GM19099 (cell line): ENCODE data around the gene DMRTC2.

ENCODE experiments used
- POLR2A ChIP-seq: IDR thresholded peaks from 3 replicates; pipeline ENCODE4 v1.6.1; 2011; ENCODE audit warnings: low read depth; ENCODE audit not compliant: insufficient read length; ENCODE audit errors: extremely low read depth

Gene DMRTC2

DNA sequence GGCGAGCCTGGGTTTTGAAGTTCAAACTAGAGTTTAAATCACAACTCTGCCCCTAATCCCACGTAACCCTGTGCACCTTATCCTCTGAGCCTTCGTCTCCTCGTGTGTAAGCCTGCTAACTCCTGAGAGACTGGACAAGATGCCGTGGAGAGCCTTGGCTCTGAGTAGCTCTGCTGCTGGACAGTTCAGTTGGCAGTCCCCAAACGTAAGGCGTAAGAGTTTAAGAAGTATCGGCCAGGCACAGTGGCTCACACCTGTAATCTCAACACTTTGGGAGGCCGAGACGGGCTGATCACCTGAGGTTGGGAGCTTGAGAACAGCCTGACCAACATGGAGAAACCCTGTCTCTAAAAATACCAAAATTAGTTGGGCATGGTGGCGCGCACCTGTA, 27.5 kb downstream of the DMRTC2 start:
- TF ChIP-seq POLR2A: no peak

GRCh38 chr19:41872775-41873647, 28.2 kb downstream of the DMRTC2 start:
- TF ChIP-seq POLR2A: peak; percentile 45

- TF ChIP-seq POLR2A: peak; percentile 83
Measured at GRCh38 chr19:41876847-41877832, 32.3 kb downstream of the DMRTC2 start, which contains the start of gene CD79A. Gene CD79A, plus strand, starts transcription at chr19:41877279. Its CDS starts 26 bp downstream, at chr19:41877305.

- peak; percentile 74 for TF ChIP-seq POLR2A
Measured at GRCh38 chr19:41877916-41878905, 33.4 kb downstream of the DMRTC2 start.

- no peak for TF ChIP-seq POLR2A
Measured at GRCh38 chr19:41879080-41879479, 34.2 kb downstream of the DMRTC2 start.

GRCh38 chr19:41879670-41880328, 35.0 kb downstream of the DMRTC2 start:
- TF ChIP-seq POLR2A: no peak

DNA sequence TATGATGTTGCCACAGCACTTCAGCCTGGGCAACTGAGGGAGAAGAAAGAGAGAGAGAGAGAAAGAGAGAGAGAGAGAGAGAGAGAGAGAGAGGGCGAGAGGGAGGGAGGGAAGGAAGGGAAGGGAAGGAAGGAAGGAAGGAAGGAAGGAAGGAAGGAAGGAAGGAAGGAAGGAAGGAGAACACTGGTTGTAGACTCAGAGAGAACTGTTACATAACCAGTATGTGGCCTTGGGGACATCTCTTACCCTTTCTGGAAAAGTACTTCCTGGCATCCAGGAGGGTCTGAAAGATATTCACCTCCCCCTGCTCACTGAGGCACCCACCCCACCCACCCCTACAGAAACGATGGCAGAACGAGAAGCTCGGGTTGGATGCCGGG, 35.5 kb downstream of the DMRTC2 start:
- no peak for TF ChIP-seq POLR2A

- peak; percentile 73 for TF ChIP-seq POLR2A
Measured at GRCh38 chr19:41882568-41883462, 38.0 kb downstream of the DMRTC2 start, which contains the start of gene ARHGEF1. Gene ARHGEF1, plus strand, starts transcription at chr19:41883184. Its CDS starts 4,899 bp downstream, at chr19:41888083.

DNA sequence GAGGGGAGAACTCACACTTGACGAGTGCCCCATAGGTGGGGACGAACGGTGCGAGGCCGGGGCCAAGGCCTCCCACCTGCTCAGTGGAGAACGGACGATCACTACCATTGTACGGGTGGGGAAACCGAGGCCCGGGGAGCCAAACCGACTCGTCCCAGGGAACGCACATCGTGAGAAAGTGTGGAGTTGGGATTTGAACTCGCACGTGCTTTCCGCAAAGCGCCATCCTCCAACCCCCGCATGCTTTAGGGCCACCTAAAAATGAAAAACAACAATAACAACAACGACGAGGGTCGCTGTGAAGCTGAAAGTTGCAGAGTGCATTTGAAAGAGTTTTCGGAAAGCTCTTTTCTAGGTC, 38.6 kb downstream of the DMRTC2 start:
- no peak for TF ChIP-seq POLR2A

GRCh38 chr19:41883821-41884733, 39.2 kb downstream of the DMRTC2 start:
- TF ChIP-seq POLR2A: peak; percentile 94

DNA sequence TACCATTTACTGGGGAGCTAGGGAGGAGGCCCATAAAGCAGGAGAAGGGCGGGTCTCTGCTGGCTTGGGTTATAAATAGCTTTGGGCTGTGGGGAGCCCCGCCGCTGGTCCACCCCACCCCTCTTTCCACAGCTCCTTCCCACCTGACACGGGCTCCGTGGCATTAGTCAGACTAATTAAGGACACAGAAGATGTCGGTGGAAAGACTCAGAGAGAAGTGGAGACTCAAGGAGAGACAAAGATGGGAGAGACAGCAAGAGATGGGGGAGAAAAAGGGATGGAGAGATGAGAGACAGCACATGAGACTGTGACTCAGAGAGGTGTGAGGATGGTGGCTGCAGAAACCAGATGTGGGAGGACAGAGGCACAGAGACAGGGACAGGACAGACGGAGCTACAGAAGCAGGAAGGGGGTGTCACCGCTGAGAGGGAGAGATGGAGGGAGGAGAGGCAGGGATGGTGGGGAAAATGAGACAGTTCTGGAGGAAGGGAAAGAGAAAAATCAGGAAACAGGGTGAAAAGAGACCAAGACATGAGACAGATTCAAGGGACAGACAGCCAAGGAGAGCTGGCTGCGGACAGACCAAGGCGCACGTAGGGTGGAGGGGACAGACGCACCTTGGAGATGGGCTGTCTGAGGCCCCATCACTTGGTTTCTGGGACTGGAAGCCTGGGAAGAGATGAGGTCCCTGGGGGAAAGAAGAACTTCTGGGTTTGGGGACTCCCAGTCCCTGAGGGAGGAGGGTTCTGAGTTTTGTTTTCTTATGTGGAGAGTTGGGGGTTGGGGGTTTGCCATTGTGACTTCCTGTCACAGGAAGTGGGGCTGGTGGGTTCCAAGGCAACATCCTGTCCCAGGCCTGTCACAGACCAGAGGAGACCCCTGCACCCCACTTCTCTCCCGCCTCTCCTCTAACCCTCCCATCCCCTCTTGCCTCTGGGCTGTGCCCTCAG, 42.2 kb downstream of the DMRTC2 start:
- TF ChIP-seq POLR2A: peak; percentile 16
